Measurements from ENCODE around the gene PTPRR.
A peak's percentile ranks its signal among the peaks of the same experiment; 100 is the strongest.

The PTPRR gene

GRCh38 chr12:70711831-70712230 is 208.7 kb downstream of the PTPRR start:
- Mint-ChIP-seq H3K9me3 (no peaks in the 10 kb centered on the region), H3K36me3 (ENCODE audit: low read depth) (no peaks in the 10 kb centered on the region), H3K4me3 (no peak overlapping the region), H3K4me1 (no peaks in the 10 kb centered on the region), H3K27ac (no peak overlapping the region), H3K27me3 (ENCODE audit: low read depth) (no peaks in the 10 kb centered on the region)
- TF ChIP-seq CTCF (IDR thresholded peaks at IDR 0.05; ENCODE audit: unreplicated experiment in 3 of 3): no peak

- no peaks in the 10 kb centered on the region for H3K27me3 Mint-ChIP-seq (ENCODE audit: low read depth)
- no peaks in the 10 kb centered on the region for H3K36me3 Mint-ChIP-seq (ENCODE audit: low read depth)
- H3K4me3 Mint-ChIP-seq: no peak overlapping the region
- H3K27ac Mint-ChIP-seq: no peak overlapping the region
- no peaks in the 10 kb centered on the region for H3K4me1 Mint-ChIP-seq
- H3K9me3 Mint-ChIP-seq: no peaks in the 10 kb centered on the region
- no peak for TF ChIP-seq CTCF (IDR thresholded peaks at IDR 0.05; ENCODE audit: unreplicated experiment in 3 of 3)
These were observed 211.5 kb downstream of the PTPRR start for GRCh38 chr12:70709022-70709421.

- Mint-ChIP-seq H3K27ac (no peak overlapping the region), H3K27me3 (ENCODE audit: low read depth) (no peaks in the 10 kb centered on the region), H3K4me1 (no peaks in the 10 kb centered on the region), H3K9me3 (no peaks in the 10 kb centered on the region), H3K36me3 (ENCODE audit: low read depth) (no peaks in the 10 kb centered on the region), H3K4me3 (no peak overlapping the region)
- TF ChIP-seq CTCF (IDR thresholded peaks at IDR 0.05; ENCODE audit: unreplicated experiment in 3 of 3): no peak
These were observed 213.9 kb downstream of the PTPRR start for GRCh38 chr12:70706611-70707010.

- Mint-ChIP-seq H3K4me3 (no peak overlapping the region), H3K4me1 (no peaks in the 10 kb centered on the region), H3K36me3 (ENCODE audit: low read depth) (no peaks in the 10 kb centered on the region), H3K27ac (no peak overlapping the region), H3K27me3 (ENCODE audit: low read depth) (no peaks in the 10 kb centered on the region), H3K9me3 (no peaks in the 10 kb centered on the region)
- TF ChIP-seq CTCF (IDR thresholded peaks at IDR 0.05; ENCODE audit: unreplicated experiment in 3 of 3): no peak
These were observed 222.2 kb downstream of the PTPRR start for GRCh38 chr12:70698345-70698744.

GRCh38 chr12:70695361-70696023 is 225.0 kb downstream of the PTPRR start:
- no peaks in the 10 kb centered on the region for H3K9me3 Mint-ChIP-seq
- no peak overlapping the region for H3K4me3 Mint-ChIP-seq
- TF ChIP-seq CTCF (IDR thresholded peaks at IDR 0.05; ENCODE audit: unreplicated experiment in 3 of 3): no peak
- H3K4me1 Mint-ChIP-seq: no peaks in the 10 kb centered on the region
- no peaks in the 10 kb centered on the region for H3K27me3 Mint-ChIP-seq (ENCODE audit: low read depth)
- H3K27ac Mint-ChIP-seq: no peak overlapping the region
- H3K36me3 Mint-ChIP-seq (ENCODE audit: low read depth): no peaks in the 10 kb centered on the region

- Mint-ChIP-seq H3K9me3 (no peaks in the 10 kb centered on the region), H3K36me3 (ENCODE audit: low read depth) (no peaks in the 10 kb centered on the region), H3K4me1 (no peaks in the 10 kb centered on the region), H3K4me3 (no peak overlapping the region), H3K27ac (no peak overlapping the region), H3K27me3 (ENCODE audit: low read depth) (no peaks in the 10 kb centered on the region)
- peak; percentile 20 to 46 (median 28) for TF ChIP-seq CTCF (IDR thresholded peaks at IDR 0.05; ENCODE audit: unreplicated experiment in 3 of 3)
These were observed 227.8 kb downstream of the PTPRR start for GRCh38 chr12:70692681-70693288.

All from nephron (organoid).